ENCODE measurements around the gene TAS2R43. TPM values are rescaled to one million over a fixed set of nuclear protein-coding genes. Genes with fewer than 3 reads are reported as not detected.

The TAS2R43 gene
- 1 to 10 TPM in 1 of 2 donors, under 1 TPM in 1; 0.36 to 3.6 TPM for total RNA-seq

GRCh38 chr12:11092128-11092527 is at the start of gene TAS2R43:
TAS2R43 (minus strand) TSS chr12:11092313; CDS start chr12:11092229, 84 bp downstream.
- Histone ChIP-seq H3K27me3 (replicated peaks; ENCODE audit: insufficient read depth) (no peaks in the 10 kb centered on the region), H3K4me3 (no peak within 1 kb of the TSS), H3K36me3 (no peaks in the 10 kb centered on the region), H3K9me3 (no peaks in the 10 kb centered on the region), H3K27ac (no peak within 1 kb of the TSS), H3K4me1 (replicated peaks) (no peaks in the 10 kb centered on the region)
- TF ChIP-seq CTCF (IDR thresholded peaks at IDR 0.05) (no peak), POLR2A (IDR thresholded peaks at IDR 0.05) (no peak), POLR2AphosphoS5 (IDR thresholded peaks at IDR 0.05) (no peak)
- 97% methylated on average over 6 of the region's 6 CpGs for WGBS
- DNase-seq (ENCODE audit: low spot score): no peak
- intact Hi-C loops (cut with DNase I): no loop called here

- H3K27me3 ChIP-seq (replicated peaks; ENCODE audit: insufficient read depth): no peaks in the 10 kb centered on the region
- no peak overlapping the region for H3K27ac ChIP-seq
- DNase-seq (ENCODE audit: low spot score): no peak
- no peaks in the 10 kb centered on the region for H3K9me3 ChIP-seq
- intact Hi-C loops (cut with DNase I): no loop called here
- H3K4me1 ChIP-seq (replicated peaks): no peaks in the 10 kb centered on the region
- 91% methylated on average over 2 of the region's 2 CpGs for WGBS
- TF ChIP-seq CTCF (IDR thresholded peaks at IDR 0.05): no peak
- no peak for TF ChIP-seq POLR2A (IDR thresholded peaks at IDR 0.05)
- no peak for TF ChIP-seq POLR2AphosphoS5 (IDR thresholded peaks at IDR 0.05)
- H3K4me3 ChIP-seq: no peak overlapping the region
- H3K36me3 ChIP-seq: no peaks in the 10 kb centered on the region
Observed at GRCh38 chr12:11136075-11136474, 44.0 kb upstream of the TAS2R43 start.

GRCh38 chr12:11134305-11134704 is 42.2 kb upstream of the TAS2R43 start, which contains the start of gene TAS2R30:
TAS2R30 (minus strand) TSS chr12:11134644; CDS start chr12:11134244, 400 bp downstream.
- WGBS: 62% methylated on average over 3 of the region's 3 CpGs
- intact Hi-C loops (cut with DNase I): no loop called here
- Histone ChIP-seq H3K36me3 (no peaks in the 10 kb centered on the region), H3K4me1 (replicated peaks) (no peaks in the 10 kb centered on the region), H3K27ac (no peak within 1 kb of the TSS), H3K27me3 (replicated peaks; ENCODE audit: insufficient read depth) (no peaks in the 10 kb centered on the region), H3K9me3 (no peaks in the 10 kb centered on the region), H3K4me3 (no peak within 1 kb of the TSS)
- DNase-seq (ENCODE audit: low spot score): no peak
- TF ChIP-seq CTCF (IDR thresholded peaks at IDR 0.05): no peak
- TF ChIP-seq POLR2A (IDR thresholded peaks at IDR 0.05): no peak
- no peak for TF ChIP-seq POLR2AphosphoS5 (IDR thresholded peaks at IDR 0.05)

- TF ChIP-seq CTCF (IDR thresholded peaks at IDR 0.05) (no peak), POLR2A (IDR thresholded peaks at IDR 0.05) (no peak), POLR2AphosphoS5 (IDR thresholded peaks at IDR 0.05) (no peak)
- H3K36me3 ChIP-seq: no peaks in the 10 kb centered on the region
- H3K4me3 ChIP-seq: no peak overlapping the region
- DNase-seq (ENCODE audit: low spot score): peak; percentile 9
- no peaks in the 10 kb centered on the region for H3K4me1 ChIP-seq (replicated peaks)
- intact Hi-C loops (cut with DNase I): no loop called here
- 50% methylated on average over 2 of the region's 2 CpGs for WGBS
- H3K27me3 ChIP-seq (replicated peaks; ENCODE audit: insufficient read depth): no peaks in the 10 kb centered on the region
- H3K9me3 ChIP-seq: no peaks in the 10 kb centered on the region
- no peak overlapping the region for H3K27ac ChIP-seq
Observed at GRCh38 chr12:11133816-11134215, 41.7 kb upstream of the TAS2R43 start.

- Histone ChIP-seq H3K4me3 (no peak overlapping the region), H3K9me3 (no peaks in the 10 kb centered on the region), H3K4me1 (replicated peaks) (no peaks in the 10 kb centered on the region), H3K27me3 (replicated peaks; ENCODE audit: insufficient read depth) (no peaks in the 10 kb centered on the region), H3K27ac (no peak overlapping the region), H3K36me3 (no peaks in the 10 kb centered on the region)
- intact Hi-C loops (cut with DNase I): no loop called here
- TF ChIP-seq CTCF (IDR thresholded peaks at IDR 0.05) (no peak), POLR2A (IDR thresholded peaks at IDR 0.05) (no peak), POLR2AphosphoS5 (IDR thresholded peaks at IDR 0.05) (no peak)
- DNase-seq (ENCODE audit: low spot score): no peak
- WGBS: 97% methylated on average over 2 of the region's 2 CpGs
Observed at GRCh38 chr12:11133162-11133561, 41.0 kb upstream of the TAS2R43 start.

Measured in prostate gland (tissue), 2 donors.